OCI-LY3 (cell line): ENCODE results near the gene LIPM.

ENCODE experiments used
- H2AFZ ChIP-seq: fragments of 200-600, 300-600 bp; shearing (Covaris generic); 2 replicates; pipeline ENCODE4 v1.6.0; 2014; ENCODE audit warnings: antibody characterized with exemption, low read depth, low read length
- H3K27ac ChIP-seq: fragments of 200-600, 300-600 bp; sonication (generic); 2 replicates; pipeline ENCODE4 v1.5.1; 2014; ENCODE audit warnings: mild to moderate bottlenecking, low read length, moderate library complexity, mixed read lengths
- H3K27me3 ChIP-seq: fragments of 200-600, 300-600 bp; sonication (generic); 2 replicates; pipeline ENCODE4 v1.6.1; 2014; ENCODE audit warnings: low read depth, low read length, mixed read lengths
- H3K36me3 ChIP-seq: fragments of 200-600, 300-600 bp; sonication (generic); replicated peaks from 2 replicates; pipeline ENCODE3; 2014; ENCODE audit warnings: low read depth, low read length, mixed read lengths
- H3K4me1 ChIP-seq: fragments of 300-600, 200-600 bp; sonication (generic); 2 replicates; pipeline ENCODE4 v1.6.1; 2014; ENCODE audit warnings: low read length, mixed read lengths
- H3K4me2 ChIP-seq: fragments of 200-600, 300-600 bp; sonication (generic); 2 replicates; pipeline ENCODE4 v1.6.1; 2014; ENCODE audit warnings: low read length, mixed read lengths
- H3K4me3 ChIP-seq: fragments of 300-600, 200-600 bp; sonication (generic); 2 replicates; pipeline ENCODE4 v1.5.1; 2014; ENCODE audit warnings: antibody characterized with exemption, mild to moderate bottlenecking, low read length, moderate library complexity
- H3K79me2 ChIP-seq: fragments of 300-600, 200-600 bp; shearing (Covaris generic); 2 replicates; pipeline ENCODE4 v1.6.1; 2014; ENCODE audit warnings: mild to moderate bottlenecking, low read length, mixed read lengths
- H3K9ac ChIP-seq: fragments of 300-600, 200-600 bp; shearing (Covaris generic); 2 replicates; pipeline ENCODE4 v1.6.0; 2014; ENCODE audit warnings: mild to moderate bottlenecking, low read length, moderate library complexity
- H3K9me3 ChIP-seq: fragments of 200-600, 300-600 bp; shearing (Covaris generic); 2 replicates; pipeline ENCODE4 v1.6.1; 2014; ENCODE audit warnings: low read length, mixed read lengths; ENCODE audit not compliant: insufficient read depth
- H4K20me1 ChIP-seq: fragments of 200-600, 300-600 bp; sonication (generic); 2 replicates; pipeline ENCODE4 v1.6.1; 2016; ENCODE audit warnings: low read length, mixed read lengths; ENCODE audit not compliant: insufficient read depth
- EZH2phosphoT487 ChIP-seq: fragments of 200-600 bp; shearing (Covaris generic); IDR thresholded peaks from 2 replicates; pipeline ENCODE4 v1.6.1; 2018; ENCODE audit warnings: antibody characterized with exemption, mixed run types, low read depth
- TF ChIP-seq, protein P1 (sequence below): fragments of 200-600, 300-600 bp; sonication (generic); IDR thresholded peaks from 2 replicates; pipeline ENCODE4 v1.5.1; 2014; ENCODE audit warnings: antibody characterized with exemption, low read length, low read depth

The LIPM gene

DNA sequence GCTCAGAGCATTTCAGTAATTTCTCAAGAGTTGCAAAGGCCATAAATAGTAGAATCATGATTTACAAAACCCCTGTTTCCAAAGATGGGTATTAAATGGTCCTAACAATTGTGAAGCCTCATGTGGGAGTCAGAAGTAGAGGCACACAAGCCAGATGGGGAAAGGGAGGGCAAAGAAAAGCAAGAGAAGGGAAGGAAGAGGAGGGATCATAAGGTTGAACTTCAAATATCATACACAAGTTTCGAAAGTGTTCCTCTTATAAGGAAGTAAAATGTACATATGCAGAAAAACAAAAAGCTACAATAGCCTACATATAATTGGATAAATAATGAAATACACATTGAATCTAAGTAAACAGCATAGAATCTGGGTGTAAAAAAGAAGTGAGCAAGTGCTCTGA, 36.7 kb upstream of the LIPM start:
- H3K27me3 ChIP-seq: no peaks in the 10 kb centered on the region
- TF ChIP-seq EZH2phosphoT487: no peak
- TF ChIP-seq, protein P1, sequence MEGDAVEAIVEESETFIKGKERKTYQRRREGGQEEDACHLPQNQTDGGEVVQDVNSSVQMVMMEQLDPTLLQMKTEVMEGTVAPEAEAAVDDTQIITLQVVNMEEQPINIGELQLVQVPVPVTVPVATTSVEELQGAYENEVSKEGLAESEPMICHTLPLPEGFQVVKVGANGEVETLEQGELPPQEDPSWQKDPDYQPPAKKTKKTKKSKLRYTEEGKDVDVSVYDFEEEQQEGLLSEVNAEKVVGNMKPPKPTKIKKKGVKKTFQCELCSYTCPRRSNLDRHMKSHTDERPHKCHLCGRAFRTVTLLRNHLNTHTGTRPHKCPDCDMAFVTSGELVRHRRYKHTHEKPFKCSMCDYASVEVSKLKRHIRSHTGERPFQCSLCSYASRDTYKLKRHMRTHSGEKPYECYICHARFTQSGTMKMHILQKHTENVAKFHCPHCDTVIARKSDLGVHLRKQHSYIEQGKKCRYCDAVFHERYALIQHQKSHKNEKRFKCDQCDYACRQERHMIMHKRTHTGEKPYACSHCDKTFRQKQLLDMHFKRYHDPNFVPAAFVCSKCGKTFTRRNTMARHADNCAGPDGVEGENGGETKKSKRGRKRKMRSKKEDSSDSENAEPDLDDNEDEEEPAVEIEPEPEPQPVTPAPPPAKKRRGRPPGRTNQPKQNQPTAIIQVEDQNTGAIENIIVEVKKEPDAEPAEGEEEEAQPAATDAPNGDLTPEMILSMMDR: no peak
- no peaks in the 10 kb centered on the region for H4K20me1 ChIP-seq
- H3K4me1 ChIP-seq: peaks cover 74% of the 10 kb centered on the region
- H3K9me3 ChIP-seq: no peaks in the 10 kb centered on the region
- H3K9ac ChIP-seq: peak overlapping the region; percentile 74; the same call in 1 of the 2 replicates
- 0 out of 2 replicates have a peak overlapping the region, but pooled peaks have one; percentile 11 for H3K4me2 ChIP-seq
- H3K36me3 ChIP-seq: peaks cover 64% of the 10 kb centered on the region
- no peak overlapping the region for H2AFZ ChIP-seq
- peaks cover 14% of the 10 kb centered on the region for H3K79me2 ChIP-seq
- no peak overlapping the region for H3K4me3 ChIP-seq
- H3K27ac ChIP-seq: peak overlapping the region; percentile 99

DNA sequence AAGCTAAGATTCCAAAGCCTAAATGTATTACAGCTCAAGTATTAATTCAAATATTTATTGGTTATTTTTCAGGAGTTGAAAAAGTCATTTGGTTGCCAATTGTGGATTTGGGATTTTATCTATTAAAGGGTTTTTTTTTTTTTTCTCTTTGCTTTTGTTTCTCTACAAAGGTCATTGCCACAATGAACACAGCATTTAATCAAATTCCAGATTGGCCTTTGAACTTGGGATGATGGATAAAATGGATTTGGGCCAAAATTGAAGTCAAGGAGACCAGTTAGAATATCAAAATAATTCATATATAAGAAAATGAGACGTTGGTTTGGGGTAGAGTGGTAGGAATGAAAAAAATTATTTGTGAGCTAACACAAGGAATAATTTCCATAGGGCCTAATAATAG, 33.1 kb upstream of the LIPM start:
- TF ChIP-seq, protein P1: no peak
- no peak for TF ChIP-seq EZH2phosphoT487
- Histone ChIP-seq H3K36me3 (peaks cover 72% of the 10 kb centered on the region), H3K9me3 (no peaks in the 10 kb centered on the region; the same call in 1 of the 2 replicates), H3K4me1 (peaks cover 38% of the 10 kb centered on the region), H3K27me3 (no peaks in the 10 kb centered on the region), H3K9ac (no peak overlapping the region), H3K79me2 (no peaks in the 10 kb centered on the region), H4K20me1 (no peaks in the 10 kb centered on the region), H3K4me2 (no peak overlapping the region), H3K27ac (no peak overlapping the region), H3K4me3 (no peak overlapping the region), H2AFZ (no peak overlapping the region)

DNA sequence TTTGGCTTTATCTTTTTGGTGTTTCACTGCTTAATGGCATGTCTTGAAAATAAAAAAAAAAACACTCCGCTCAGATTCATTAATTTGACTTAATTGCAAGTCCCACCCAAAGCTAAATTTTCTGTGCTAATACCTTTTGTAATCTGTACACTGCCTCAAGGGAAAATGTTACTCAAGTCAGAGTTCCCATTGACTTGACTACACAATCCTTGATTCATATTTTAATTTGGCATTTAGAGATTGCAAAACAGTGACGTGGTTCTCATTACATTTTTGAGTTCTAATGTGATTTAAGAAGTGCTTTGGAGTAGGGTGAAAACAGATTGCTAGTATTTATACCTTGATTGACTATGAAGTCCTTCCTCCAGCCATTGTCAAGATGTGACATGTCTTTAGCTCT, 21.3 kb upstream of the LIPM start:
- H3K27ac ChIP-seq: no peak overlapping the region
- TF ChIP-seq, protein P1: no peak
- TF ChIP-seq EZH2phosphoT487: no peak
- H3K4me3 ChIP-seq: no peak overlapping the region
- no peaks in the 10 kb centered on the region for H4K20me1 ChIP-seq
- peaks cover 22% of the 10 kb centered on the region for H3K36me3 ChIP-seq
- peaks cover 6% of the 10 kb centered on the region for H3K4me1 ChIP-seq
- no peak overlapping the region for H2AFZ ChIP-seq
- H3K79me2 ChIP-seq: no peaks in the 10 kb centered on the region
- H3K4me2 ChIP-seq: no peak overlapping the region
- no peaks in the 10 kb centered on the region for H3K27me3 ChIP-seq
- H3K9me3 ChIP-seq: no peaks in the 10 kb centered on the region
- no peak overlapping the region for H3K9ac ChIP-seq

DNA sequence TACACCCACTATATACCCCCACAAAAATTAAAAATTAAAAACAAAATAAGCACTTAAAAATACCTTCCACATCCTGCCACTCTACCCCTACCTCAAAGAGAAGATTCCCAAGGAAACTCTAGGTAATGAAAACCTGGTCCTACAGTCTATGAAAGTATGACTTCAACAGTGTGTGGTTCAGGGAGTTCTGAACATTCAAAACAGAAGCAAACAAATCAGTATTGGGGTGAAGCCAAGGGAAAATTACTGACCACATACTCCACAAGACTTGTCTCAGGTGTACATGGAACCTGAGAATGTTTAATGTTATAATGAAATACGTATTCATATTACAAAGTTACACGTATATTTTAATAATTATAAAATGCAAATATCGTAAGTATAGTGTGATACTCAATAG, 20.3 kb upstream of the LIPM start:
- Histone ChIP-seq H3K9ac (no peak overlapping the region), H3K36me3 (peaks cover 17% of the 10 kb centered on the region), H3K4me2 (no peak overlapping the region), H2AFZ (no peak overlapping the region), H3K79me2 (no peaks in the 10 kb centered on the region), H3K9me3 (no peaks in the 10 kb centered on the region), H3K4me3 (no peak overlapping the region), H3K4me1 (peaks cover 6% of the 10 kb centered on the region), H4K20me1 (no peaks in the 10 kb centered on the region), H3K27ac (no peak overlapping the region), H3K27me3 (no peaks in the 10 kb centered on the region)
- TF ChIP-seq, protein P1: no peak
- no peak for TF ChIP-seq EZH2phosphoT487
